SK-N-SH treated with all-trans-retinoic acid at 6 μM for 48 hours (cell line): ENCODE measurements around the gene WDR7.

Source experiments
- ATAC-seq: fragments of 200-7000 bp; cut with Tn5 transposase; 3 replicates; pipeline ENCODE4 v1.9.1; 2020; ENCODE audit warnings: mild to moderate bottlenecking, moderate library complexity
- CREB5 ChIP-seq: fragments of 250-450 bp; sonication (Bioruptor Pico); IDR thresholded peaks from 2 replicates; pipeline ENCODE4 v1.5.1; 2020; ENCODE audit warnings: low read depth, mild to moderate bottlenecking, moderate library complexity
- CSDC2 ChIP-seq: fragments of 250-450 bp; sonication (Bioruptor Pico); IDR thresholded peaks from 2 replicates; pipeline ENCODE4 v1.5.0; 2020; ENCODE audit warnings: mild to moderate bottlenecking, moderate library complexity
- CSRNP3 ChIP-seq: fragments of 250-450 bp; sonication (Bioruptor Pico); IDR thresholded peaks from 2 replicates; pipeline ENCODE4 v1.5.1; 2021; ENCODE audit warnings: mild to moderate bottlenecking, moderate library complexity
- ESRRG ChIP-seq: fragments of 250-450 bp; sonication (Bioruptor Pico); IDR thresholded peaks from 2 replicates; pipeline ENCODE4 v1.6.1; 2021; ENCODE audit warnings: mild to moderate bottlenecking
- ISL1 ChIP-seq: fragments of 250-450 bp; sonication (Bioruptor Pico); IDR thresholded peaks from 2 replicates; pipeline ENCODE4 v2.1.2; 2022; ENCODE audit warnings: mild to moderate bottlenecking, moderate library complexity
- OSR1 ChIP-seq: fragments of 250-450 bp; sonication (Bioruptor Pico); IDR thresholded peaks from 2 replicates; pipeline ENCODE4 v1.8.0; 2022; ENCODE audit warnings: moderate library complexity, mild to moderate bottlenecking, inconsistent platforms
- PATZ1 ChIP-seq: fragments of 250-450 bp; sonication (Bioruptor Pico); IDR thresholded peaks from 2 replicates; pipeline ENCODE4 v1.8.0; 2020; ENCODE audit warnings: mild to moderate bottlenecking, moderate library complexity, borderline replicate concordance
- PPARA ChIP-seq: fragments of 250-450 bp; sonication (Bioruptor Pico); IDR thresholded peaks from 2 replicates; pipeline ENCODE4 v1.5.0; 2020; ENCODE audit warnings: mild to moderate bottlenecking, borderline replicate concordance
- RARB ChIP-seq: fragments of 250-450 bp; sonication (Bioruptor Pico); IDR thresholded peaks from 2 replicates; pipeline ENCODE4 v1.8.0; 2021; ENCODE audit warnings: mild to moderate bottlenecking, moderate library complexity
- SNAI2 ChIP-seq: fragments of 250-450 bp; sonication (Bioruptor Pico); IDR thresholded peaks from 2 replicates; pipeline ENCODE4 v1.5.0; 2020; ENCODE audit warnings: mild to moderate bottlenecking, moderate library complexity
- TCF4 ChIP-seq: fragments of 250-450 bp; sonication (Bioruptor Pico); IDR thresholded peaks from 2 replicates; pipeline ENCODE4 v1.8.0; 2021; ENCODE audit warnings: mild to moderate bottlenecking, moderate library complexity, borderline replicate concordance
- TOX ChIP-seq: fragments of 250-450 bp; sonication (Bioruptor Pico); IDR thresholded peaks from 2 replicates; pipeline ENCODE4 v1.8.0; 2021; ENCODE audit warnings: mild to moderate bottlenecking, moderate library complexity, borderline replicate concordance
- TSHZ2 ChIP-seq: fragments of 250-450 bp; sonication (Bioruptor Pico); IDR thresholded peaks from 2 replicates; pipeline ENCODE4 v1.5.0; 2020; ENCODE audit warnings: mild to moderate bottlenecking, moderate library complexity
- ZC3H10 ChIP-seq: fragments of 250-450 bp; sonication (Bioruptor Pico); IDR thresholded peaks from 2 replicates; pipeline ENCODE4 v1.5.1; 2021; ENCODE audit warnings: mild to moderate bottlenecking, moderate library complexity
- ZFP30 ChIP-seq: fragments of 450-650 bp; formaldehyde crosslinking; IDR thresholded peaks from 2 replicates; pipeline ENCODE4 v1.5.0; 2022; ENCODE audit warnings: mild to moderate bottlenecking, moderate library complexity
- ZNF565 ChIP-seq: fragments of 450-650 bp; formaldehyde crosslinking; conservative IDR thresholded peaks from 2 replicates; pipeline ENCODE4 v1.5.0; 2020; ENCODE audit warnings: low read depth, mild to moderate bottlenecking, moderate library complexity
- ZNF70 ChIP-seq: fragments of 450-650 bp; formaldehyde crosslinking; IDR thresholded peaks from 2 replicates; pipeline ENCODE4 v1.5.0; 2020; ENCODE audit warnings: mild to moderate bottlenecking, moderate library complexity

The WDR7 gene

GRCh38 chr18:56639571-56639970 is 11.6 kb upstream of the WDR7 start (continued):
- TF ChIP-seq PATZ1 (CRISPR knock-in tag): no peak
- TF ChIP-seq TOX (CRISPR knock-in tag): no peak
- no peak for TF ChIP-seq ZNF565 (CRISPR knock-in tag)
- no peak for TF ChIP-seq ZC3H10 (CRISPR knock-in tag)

- no peak for ATAC-seq
- TF ChIP-seq RARB (CRISPR knock-in tag): no peak
Observed at GRCh38 chr18:56641714-56642337, 9.3 kb upstream of the WDR7 start.

DNA sequence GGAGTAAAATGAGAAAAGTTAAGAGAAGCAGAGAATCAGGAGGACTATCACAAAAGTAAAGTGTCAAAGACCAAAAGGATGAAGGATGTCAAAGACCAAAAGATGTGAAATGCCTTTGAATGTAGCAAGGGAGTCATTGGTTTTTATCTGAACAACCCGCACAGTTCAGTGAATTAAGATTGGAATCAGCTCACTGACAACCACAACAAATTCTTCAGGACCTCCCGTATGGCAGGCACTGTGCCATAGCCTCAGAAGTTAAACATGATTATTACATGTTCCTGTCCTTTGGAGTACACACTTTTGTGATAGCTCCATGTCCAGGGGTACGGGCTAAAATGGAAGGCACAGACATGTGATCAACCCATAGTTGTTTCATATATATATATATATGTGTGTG is 7.8 kb upstream of the WDR7 start:
- ATAC-seq: no peak
- TF ChIP-seq ISL1 (CRISPR knock-in tag) (no peak), TCF4 (CRISPR knock-in tag) (no peak), SNAI2 (CRISPR knock-in tag) (no peak), CREB5 (CRISPR knock-in tag) (no peak), TSHZ2 (CRISPR knock-in tag) (no peak)

DNA sequence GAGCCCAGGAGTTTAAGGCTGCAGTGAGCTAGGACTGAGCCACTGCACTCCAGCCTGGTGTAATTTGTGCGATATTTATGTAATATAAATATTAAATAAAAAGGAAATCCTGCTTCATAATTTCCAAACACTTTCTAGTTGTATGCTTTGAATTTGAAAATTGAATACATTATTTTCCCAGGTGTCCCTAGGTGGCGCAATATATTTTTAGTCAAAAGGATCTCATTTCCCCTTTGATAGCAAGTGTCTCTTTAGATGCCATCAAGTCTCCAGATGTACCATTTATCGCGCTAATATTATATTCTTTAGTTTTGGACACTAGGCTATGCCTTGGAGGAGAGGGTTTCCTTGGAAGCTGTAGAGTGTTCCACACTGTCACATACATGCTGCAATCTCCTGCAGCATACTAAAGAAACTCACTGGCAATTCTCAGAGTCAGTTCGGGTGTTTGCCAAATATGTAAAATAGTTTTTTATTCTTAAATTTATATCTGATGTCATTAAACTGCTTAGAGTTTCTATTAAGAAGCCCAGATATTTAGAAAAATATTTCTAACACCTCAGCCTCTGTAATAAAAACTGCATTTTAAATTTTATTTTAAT is 5.6 kb upstream of the WDR7 start:
- peak; percentile 52; the same call in 2 of the 3 replicates for ATAC-seq
- TF ChIP-seq ZFP30 (CRISPR knock-in tag) (no peak), ISL1 (CRISPR knock-in tag) (no peak), SNAI2 (CRISPR knock-in tag) (no peak), CSDC2 (CRISPR knock-in tag) (no peak), CSRNP3 (no peak)
- TF ChIP-seq, all 23 proteins: peak for 0

DNA sequence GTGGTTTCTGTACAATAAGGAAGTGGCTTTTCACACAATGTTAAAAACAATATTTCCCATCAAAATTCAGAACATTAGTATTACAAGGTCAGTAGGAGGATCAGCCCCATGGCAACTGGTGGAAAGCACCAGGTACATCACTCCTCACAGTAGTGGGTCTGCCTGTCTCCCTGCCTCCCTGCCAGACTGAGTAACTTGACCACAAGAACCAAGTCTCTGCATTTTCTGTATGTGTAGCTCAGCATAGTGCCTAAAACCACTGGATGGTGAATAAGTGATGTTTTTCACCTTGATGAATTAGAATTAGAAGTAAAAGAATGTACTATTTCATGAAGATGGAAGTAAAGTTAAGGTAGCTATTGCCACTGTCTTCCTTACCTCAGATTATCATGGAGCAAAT is 4.1 kb upstream of the WDR7 start:
- TF ChIP-seq PPARA (CRISPR knock-in tag) (no peak), ZNF70 (CRISPR knock-in tag) (no peak), CSDC2 (CRISPR knock-in tag) (no peak), SNAI2 (CRISPR knock-in tag) (no peak), RARB (CRISPR knock-in tag) (no peak), TOX (CRISPR knock-in tag) (no peak), ESRRG (no peak), CREB5 (CRISPR knock-in tag) (no peak), OSR1 (CRISPR knock-in tag) (no peak)
- TF ChIP-seq, all 23 proteins: peak for 0
- ATAC-seq: no peak
